GM21723 (cell line): ENCODE measurements around the gene GABPB2.

Source experiments
- ATAC-seq: cut with Tn5 transposase; IDR thresholded peaks from one replicate; pipeline ENCODE4 v1.9.1; 2021; ENCODE audit warnings: mild to moderate bottlenecking, moderate library complexity; ENCODE audit not compliant: unreplicated experiment

The GABPB2 gene

GRCh38 chr1:151131701-151132334, 61.3 kb downstream of the GABPB2 start:
- ATAC-seq: no peak

DNA sequence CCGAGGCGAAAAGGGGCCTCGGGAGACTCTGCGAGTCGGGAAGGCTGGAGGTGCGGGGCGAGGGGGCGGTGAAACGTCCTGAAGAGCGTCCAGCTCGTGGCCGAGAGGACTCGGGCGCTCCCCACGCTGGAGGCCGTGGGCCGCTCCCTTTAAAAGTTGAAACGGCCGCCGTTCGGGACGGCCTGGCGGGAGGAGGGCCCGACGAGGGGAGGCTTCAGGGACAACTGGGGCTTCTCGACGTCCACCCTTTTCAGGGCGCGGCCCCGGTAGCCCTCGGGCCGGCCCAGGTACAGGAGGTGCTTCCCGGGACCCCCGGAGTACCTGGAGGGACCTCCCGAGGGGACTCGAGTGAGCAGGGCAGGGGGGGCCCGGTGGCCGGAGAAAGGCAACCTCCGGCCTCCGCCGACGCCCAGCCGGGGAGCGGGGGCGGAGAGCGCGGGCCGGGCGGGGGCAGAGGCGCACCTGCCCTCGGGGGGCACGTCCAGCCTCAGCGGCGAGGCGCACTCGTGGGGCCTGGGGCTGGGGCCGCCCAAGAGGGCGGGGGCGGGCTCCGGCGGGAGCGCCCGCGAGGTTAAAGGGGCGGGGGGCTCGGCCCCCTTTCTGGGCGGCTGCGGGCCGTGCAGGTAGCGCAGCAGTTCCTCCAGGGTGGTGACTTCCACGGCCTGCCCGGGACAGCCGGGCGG, 61.9 kb downstream of the GABPB2 start:
- no peak for ATAC-seq

DNA sequence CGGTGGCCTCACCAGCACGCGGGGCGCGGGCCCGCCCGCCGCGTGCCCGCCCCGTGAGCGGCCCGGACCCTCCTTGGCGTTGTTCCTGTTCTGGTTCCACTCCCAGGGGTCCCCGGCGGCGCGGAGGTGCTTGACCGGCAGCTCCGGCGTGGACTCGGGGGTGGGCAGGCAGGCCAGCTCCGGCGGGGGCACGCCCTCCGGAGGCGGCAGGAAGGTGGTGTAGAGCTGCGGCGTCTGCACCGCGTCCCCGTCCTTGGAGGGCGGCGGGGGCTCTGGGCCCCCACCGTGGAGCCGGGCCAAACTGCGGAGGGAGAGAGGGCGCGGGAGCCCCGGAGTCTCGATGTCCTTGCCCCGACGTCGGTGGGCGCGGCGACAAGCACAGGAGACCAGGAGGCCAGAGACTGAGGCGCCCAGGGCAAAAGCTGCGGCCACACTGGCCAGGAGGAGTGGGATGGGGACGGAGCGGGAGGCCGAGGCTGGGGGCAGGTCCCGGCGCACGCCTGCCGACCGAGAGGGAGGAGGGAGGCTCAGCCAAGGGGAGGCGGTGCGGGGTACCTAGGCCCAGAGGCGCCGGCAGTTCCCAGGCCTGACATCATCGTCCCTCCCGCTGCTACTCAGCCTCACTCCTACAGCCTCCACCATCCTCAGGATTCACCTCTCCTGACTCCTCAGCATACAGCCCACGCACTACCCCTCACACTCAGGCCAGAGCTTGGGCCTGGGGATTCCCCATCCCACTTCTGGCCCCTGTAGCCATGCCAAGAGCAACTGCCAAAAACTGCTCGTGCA, 62.7 kb downstream of the GABPB2 start:
- no peak for ATAC-seq

- ATAC-seq: no peak
These were observed 63.8 kb downstream of the GABPB2 start for GRCh38 chr1:151134396-151134795.

DNA sequence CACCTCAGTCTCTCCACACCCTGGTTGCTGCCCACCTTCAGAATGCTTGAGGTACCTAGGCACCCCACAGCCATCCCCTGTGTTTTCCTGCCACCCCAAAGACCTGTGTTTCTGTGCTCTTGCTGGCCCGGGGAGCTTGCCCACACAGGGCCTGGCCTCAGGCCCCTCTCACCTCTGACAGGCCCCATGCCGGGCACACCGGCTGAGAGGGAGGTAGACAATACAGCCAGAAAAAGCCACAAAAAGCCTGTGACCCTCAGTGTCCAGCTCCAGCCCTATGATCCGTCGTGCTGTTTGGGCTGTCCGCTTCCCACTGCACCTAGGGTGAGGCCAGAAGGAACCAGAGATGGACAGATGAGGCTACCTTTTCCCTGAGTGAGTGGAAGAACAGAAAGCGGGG, 64.4 kb downstream of the GABPB2 start:
- no peak for ATAC-seq

GRCh38 chr1:151135433-151136385, 65.1 kb downstream of the GABPB2 start:
- no peak for ATAC-seq

- no peak for ATAC-seq
These were observed 67.2 kb downstream of the GABPB2 start for GRCh38 chr1:151137789-151138188.

- no peak for ATAC-seq
These were observed 72.0 kb downstream of the GABPB2 start for GRCh38 chr1:151142411-151143056.

GRCh38 chr1:151143057-151143435, 72.5 kb downstream of the GABPB2 start:
- no peak for ATAC-seq

DNA sequence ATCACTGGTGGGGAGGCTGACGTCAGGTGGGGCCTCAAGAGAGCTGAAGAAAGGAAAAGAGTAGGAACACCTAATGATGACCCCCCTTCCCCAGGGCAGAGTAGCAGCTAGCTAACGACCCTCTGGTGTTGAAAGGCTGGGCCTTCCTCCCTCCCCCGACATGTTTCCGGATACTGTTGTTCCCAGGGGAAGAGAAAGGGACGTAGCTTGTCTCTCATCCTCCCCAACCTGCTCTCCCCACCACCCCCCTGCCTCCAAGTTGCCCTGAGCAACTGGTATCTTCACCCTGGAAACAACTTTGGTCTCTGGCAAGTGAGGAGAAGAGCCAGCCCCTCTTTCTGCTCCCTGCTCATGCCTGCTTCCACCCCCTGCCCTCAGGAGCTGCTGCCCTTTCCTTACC, 73.4 kb downstream of the GABPB2 start:
- ATAC-seq: no peak

DNA sequence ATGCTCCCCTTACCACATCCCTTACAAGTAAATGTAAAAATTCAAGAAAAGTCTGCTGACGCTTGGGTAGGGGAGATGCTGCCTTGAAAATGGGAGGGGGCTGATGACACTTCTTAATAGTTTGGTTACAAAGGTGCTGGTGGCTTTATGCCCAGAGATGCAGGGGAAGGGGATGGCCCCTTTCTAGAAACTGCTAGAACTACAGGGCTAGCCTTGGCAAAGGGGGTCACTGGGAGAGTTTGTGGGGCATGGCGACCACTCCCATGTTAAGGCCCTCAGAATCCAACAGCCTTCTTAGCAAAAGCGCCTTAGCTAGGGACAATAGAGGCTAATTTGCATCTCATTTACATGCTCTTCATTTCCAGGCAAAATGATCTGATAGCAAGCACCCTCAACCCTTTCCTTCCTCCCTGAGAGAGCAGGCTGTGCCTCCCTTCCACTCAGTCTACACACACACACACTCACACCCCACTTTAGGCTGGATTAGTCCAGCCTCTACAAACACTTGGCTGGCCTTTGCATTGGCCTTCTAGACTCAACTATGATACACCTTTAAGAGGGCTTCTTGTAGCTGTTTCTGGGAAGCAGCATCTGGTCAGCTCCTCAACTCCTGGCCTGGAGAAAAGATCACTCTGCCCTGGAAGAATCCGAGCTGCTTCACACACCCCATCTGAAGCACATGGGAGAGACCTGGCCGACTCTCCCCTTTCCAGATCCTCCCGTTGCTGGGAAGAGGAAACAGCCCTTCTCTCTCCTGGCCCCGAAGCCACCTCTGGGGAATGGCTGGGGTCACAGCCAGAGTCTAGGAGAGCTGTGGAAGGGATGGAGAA, 74.1 kb downstream of the GABPB2 start:
- ATAC-seq: no peak

DNA sequence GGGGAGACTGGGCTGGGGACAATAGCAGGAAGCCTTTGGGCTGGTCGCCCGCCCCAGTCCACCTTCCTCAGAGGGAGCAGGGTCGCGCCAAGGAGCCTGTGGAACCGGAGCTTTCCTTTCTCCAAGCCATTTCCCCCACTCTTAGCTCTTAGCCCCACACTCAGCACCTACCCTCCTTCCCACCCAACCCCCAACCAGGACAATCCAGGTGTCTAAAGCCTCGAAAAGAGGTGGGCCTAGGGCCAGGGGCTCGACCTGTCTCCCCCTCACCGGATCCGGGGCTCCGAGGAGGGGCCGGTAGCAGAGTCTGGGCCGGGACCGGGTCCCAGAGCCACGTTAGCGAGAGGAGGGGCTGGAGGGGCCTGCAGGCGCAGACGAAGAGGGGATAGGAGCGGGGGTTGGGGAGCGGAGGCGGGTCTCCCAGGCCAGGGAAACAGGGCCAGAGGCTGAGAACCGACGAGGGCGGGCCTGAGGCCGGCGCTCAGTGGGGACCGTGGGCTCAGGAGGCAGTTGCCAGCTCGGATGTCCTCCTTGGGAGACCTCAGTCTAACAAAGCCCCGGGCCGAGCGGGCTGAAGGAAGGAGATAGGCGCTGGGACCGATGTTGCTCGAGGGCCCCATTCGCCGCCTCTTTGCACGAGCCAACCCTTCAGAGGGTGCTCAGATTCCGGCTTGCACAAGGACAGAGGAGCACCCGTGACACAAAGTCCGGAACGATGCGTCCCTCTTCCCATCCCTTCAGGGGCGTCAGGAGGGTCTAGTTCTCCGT, 74.9 kb downstream of the GABPB2 start:
- ATAC-seq: no peak

- ATAC-seq: peak; percentile 8
These were observed 75.5 kb downstream of the GABPB2 start for GRCh38 chr1:151146072-151146411.

DNA sequence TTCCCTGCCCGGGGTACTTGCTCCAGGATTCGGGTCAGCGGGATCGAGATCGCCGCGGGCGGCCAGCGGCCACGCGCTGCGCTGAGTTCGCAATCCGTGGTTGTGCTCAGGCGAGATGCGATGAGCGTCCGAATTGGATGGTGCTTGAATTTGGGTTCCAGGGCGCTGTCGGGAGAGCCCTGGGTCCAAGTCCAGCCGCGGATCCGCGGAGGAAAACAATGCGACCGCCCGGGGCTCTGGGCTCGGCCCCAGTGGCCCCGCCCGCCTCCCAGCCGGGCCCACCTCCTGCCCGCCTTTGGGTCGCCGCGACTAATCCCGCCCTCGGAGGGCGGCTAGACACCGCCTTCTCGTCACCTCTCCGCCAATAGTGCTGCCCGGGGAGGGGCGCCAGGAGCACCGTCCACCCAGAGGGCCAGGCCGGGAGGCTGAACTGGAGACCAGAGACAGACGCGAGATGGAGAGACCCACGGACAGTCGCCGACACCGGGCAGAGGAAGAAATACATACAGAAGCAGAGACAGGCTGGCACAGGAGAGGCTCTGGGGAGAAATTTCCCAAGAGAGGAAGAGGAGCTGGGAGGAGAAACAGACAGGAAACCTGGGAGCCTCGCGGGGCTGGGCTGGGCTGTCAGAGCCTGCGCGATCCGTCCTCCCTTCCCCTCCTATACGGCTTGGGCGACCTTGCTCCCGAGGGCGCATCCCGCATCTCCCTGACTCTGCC, 76.0 kb downstream of the GABPB2 start, which contains the start of gene SEMA6C:
SEMA6C (minus strand) TSS at position 220 of the 720 bp plus-strand sequence. CDS start 4,010 bp downstream, outside the sequence.
- peak; percentile 97 for ATAC-seq

DNA sequence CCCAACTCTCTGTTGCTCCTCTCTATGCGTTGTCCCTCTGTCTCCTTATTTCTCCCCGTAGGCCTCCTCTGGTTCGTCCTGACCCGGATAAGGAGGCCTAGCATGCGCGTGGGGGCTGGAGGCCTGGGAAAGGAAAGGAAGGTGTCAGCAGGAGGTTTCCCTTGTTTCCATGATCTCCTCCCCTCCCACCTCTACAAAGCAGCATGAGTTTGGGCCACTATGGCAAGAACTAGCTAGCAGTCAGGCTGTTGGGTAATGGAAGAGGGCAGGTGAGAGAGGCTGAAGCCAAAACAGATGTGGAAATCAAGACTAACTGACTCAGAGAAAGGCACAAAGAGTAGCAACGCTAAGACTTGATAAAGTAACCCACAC, 76.6 kb downstream of the GABPB2 start:
- no peak for ATAC-seq

DNA sequence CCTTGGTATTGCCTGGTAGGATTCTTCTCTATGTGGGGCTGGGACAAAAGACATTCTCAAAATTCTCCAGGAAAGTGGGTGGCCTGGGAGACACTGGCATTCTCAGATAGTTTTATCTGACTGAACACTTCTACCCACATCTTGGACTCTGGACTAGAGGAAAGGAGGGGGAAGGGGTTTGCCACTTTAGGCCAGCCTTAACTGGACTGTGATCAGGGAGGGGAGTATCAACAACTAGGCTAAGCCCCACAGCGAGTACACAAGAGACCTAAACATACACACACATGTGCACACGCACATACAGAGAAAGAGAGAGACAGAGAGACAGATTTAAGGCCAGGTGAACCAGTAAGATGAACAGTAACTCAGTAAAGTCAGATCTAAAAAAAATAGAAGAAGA, 77.1 kb downstream of the GABPB2 start:
- ATAC-seq: no peak

DNA sequence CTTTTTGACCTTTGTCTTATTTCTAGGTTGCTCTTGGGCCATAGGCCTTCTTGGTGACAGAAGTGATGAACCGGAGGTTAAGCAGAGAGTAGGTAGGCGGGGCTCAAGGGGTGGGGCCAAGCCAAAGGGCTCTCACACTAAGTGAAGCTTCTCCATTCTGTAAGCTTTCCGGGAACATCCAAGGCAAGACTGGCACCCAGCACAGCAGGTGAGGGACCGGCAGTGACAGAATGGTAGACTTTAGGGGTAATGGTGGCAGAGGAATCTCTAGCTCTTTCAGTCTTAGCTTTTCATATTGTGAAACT, 85.9 kb downstream of the GABPB2 start, which contains the start of gene TNFAIP8L2:
TNFAIP8L2 (plus strand) TSS at position 135 of the 305 bp plus-strand sequence. CDS start 2,049 bp downstream, outside the sequence.
- ATAC-seq: peak; percentile 79

DNA sequence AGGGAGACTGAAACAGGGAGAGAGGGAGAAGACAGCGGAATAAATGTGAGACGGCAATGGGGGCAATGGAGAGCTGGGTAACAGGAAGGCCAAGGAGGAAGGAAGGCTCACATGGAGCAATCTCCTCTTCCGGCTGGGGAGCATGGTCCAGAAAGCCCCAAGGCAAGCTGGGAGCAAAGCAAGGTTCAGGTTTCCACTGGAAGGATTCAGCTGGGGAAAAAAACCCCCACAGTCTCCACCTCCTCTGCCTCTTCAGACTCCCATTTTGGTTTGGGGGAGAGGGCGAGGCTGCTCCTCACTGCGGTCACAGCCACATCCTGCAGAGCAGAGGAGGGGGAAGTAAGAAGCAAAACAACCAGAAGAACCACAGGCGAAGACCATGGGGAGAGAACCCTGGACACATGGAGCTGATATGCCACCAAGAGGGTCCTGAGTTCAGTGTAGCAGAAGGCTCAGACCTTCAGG, 86.5 kb downstream of the GABPB2 start:
- ATAC-seq: no peak
